IMR-90 (cell line): ENCODE data around the gene RNF32. TPM values are rescaled to one million over a fixed set of nuclear protein-coding genes. Genes with fewer than 3 reads are reported as not detected.

Experiments
- ATAC-seq: fragments of 200-7000 bp; cut with Tn5 transposase; 2 replicates; pipeline ENCODE4 v1.9.1; 2020; ENCODE audit warnings: low read depth, mild to moderate bottlenecking, moderate library complexity
- BruUV-seq: library from RNA; stranded (reverse); fragments of 400-500 nt; replicated peaks from 2 replicates; lab custom pipeline; 2021; lab: Mats Ljungman, UMichigan
- CTCF ChIA-PET: fragments of 300-600 bp; formaldehyde crosslinking; extraction: SDS; loops from one replicate; lab custom pipeline; 2021; ENCODE audit warnings: antibody characterized with exemption; lab: Yijun Ruan, JAX
- POLR2A ChIA-PET: fragments of 300-600 bp; sonication (Branson Sonifier 250); formaldehyde crosslinking; loops from one replicate; lab custom pipeline; 2022; ENCODE audit warnings: antibody characterized with exemption; ENCODE audit not compliant: unreplicated experiment; lab: Charles Lee
- DNase-seq: peaks from one replicate; pipeline ENCODE4 v3.0.0; 2013
- H2AFZ ChIP-seq: replicated peaks from 2 replicates; pipeline ENCODE3; 2013; ENCODE audit warnings: low read length, mild to moderate bottlenecking; ENCODE audit not compliant: poor library complexity
- H2AK5ac ChIP-seq: 2 replicates; pipeline ENCODE4 v1.6.1; 2013; ENCODE audit warnings: low read depth, low read length, inconsistent platforms
- H2AK9ac ChIP-seq: replicated peaks from 2 replicates; pipeline ENCODE3; 2013; ENCODE audit warnings: mild to moderate bottlenecking, low read depth, low read length, moderate library complexity; ENCODE audit not compliant: poor library complexity
- H2BK120ac ChIP-seq: 2 replicates; pipeline ENCODE4 v1.6.1; 2013; ENCODE audit warnings: low read depth, low read length, inconsistent platforms
- H2BK15ac ChIP-seq: 3 replicates; pipeline ENCODE4 v1.6.1; 2013; ENCODE audit warnings: low read depth, low read length, inconsistent platforms
- H2BK20ac ChIP-seq: 2 replicates; pipeline ENCODE4 v1.6.1; 2013; ENCODE audit warnings: low read depth, mild to moderate bottlenecking, inconsistent platforms, low read length, moderate library complexity
- H2BK5ac ChIP-seq: 2 replicates; pipeline ENCODE4 v1.6.1; 2013; ENCODE audit warnings: mild to moderate bottlenecking, low read depth, low read length, inconsistent platforms; ENCODE audit not compliant: poor library complexity, severe bottlenecking
- H3K14ac ChIP-seq: replicated peaks from 2 replicates; pipeline ENCODE4 v1.6.1; 2013; ENCODE audit warnings: low read depth, low read length, inconsistent platforms
- H3K18ac ChIP-seq: 2 replicates; pipeline ENCODE4 v1.6.1; 2013; ENCODE audit warnings: low read depth, low read length, control low read depth
- H3K23ac ChIP-seq: 2 replicates; pipeline ENCODE4 v1.6.1; 2013; ENCODE audit warnings: low read depth, low read length, inconsistent platforms
- H3K27ac ChIP-seq: 2 replicates; pipeline ENCODE4 v1.5.1; 2013; ENCODE audit warnings: mild to moderate bottlenecking, control low read depth, low read length; ENCODE audit not compliant: insufficient read depth
- H3K27me3 ChIP-seq: 2 replicates; pipeline ENCODE4 v1.6.1; 2013; ENCODE audit warnings: low read length; ENCODE audit not compliant: control insufficient read depth, insufficient read depth
- H3K36me3 ChIP-seq: 2 replicates; pipeline ENCODE4 v1.6.1; 2013; ENCODE audit warnings: low read length, mixed read lengths; ENCODE audit not compliant: control insufficient read depth, insufficient read depth
- H3K4ac ChIP-seq: 2 replicates; pipeline ENCODE4 v1.6.1; 2013; ENCODE audit warnings: low read depth, low read length, inconsistent platforms
- H3K4me1 ChIP-seq: 2 replicates; pipeline ENCODE4 v1.6.1; 2013; ENCODE audit warnings: low read length, mixed read lengths; ENCODE audit not compliant: control insufficient read depth, insufficient read depth
- H3K4me2 ChIP-seq: 2 replicates; pipeline ENCODE4 v1.6.1; 2013; ENCODE audit warnings: low read depth, mild to moderate bottlenecking, control low read depth, low read length, moderate library complexity
- H3K4me3 ChIP-seq: 2 replicates; pipeline ENCODE4 v1.5.1; 2013; ENCODE audit warnings: low read depth, mild to moderate bottlenecking, control low read depth, low read length, moderate library complexity; ENCODE audit not compliant: insufficient read depth
- H3K56ac ChIP-seq: 2 replicates; pipeline ENCODE4 v1.6.1; 2013; ENCODE audit warnings: low read length, inconsistent platforms; ENCODE audit not compliant: insufficient read depth; ENCODE audit errors: extremely low read depth
- H3K79me1 ChIP-seq, 2 experiments: 2 replicates each; pipeline ENCODE4 v1.6.1; 2013; ENCODE audit warnings: low read length in 2 of 2, inconsistent platforms in 1 of 2, low read depth in 1 of 2
- H3K9ac ChIP-seq: 2 replicates; pipeline ENCODE4 v1.6.1; 2013; ENCODE audit warnings: low read depth, low read length, control low read depth
- H3K9me1 ChIP-seq: 2 replicates; pipeline ENCODE4 v1.6.1; 2013; ENCODE audit warnings: low read length, inconsistent platforms; ENCODE audit not compliant: insufficient read depth
- H3K9me3 ChIP-seq: 2 replicates; pipeline ENCODE4 v1.6.1; 2013; ENCODE audit warnings: low read length; ENCODE audit not compliant: control insufficient read depth, insufficient read depth
- H4K20me1 ChIP-seq: 2 replicates; pipeline ENCODE4 v1.6.1; 2013; ENCODE audit warnings: low read length, inconsistent platforms; ENCODE audit not compliant: insufficient read depth
- H4K5ac ChIP-seq: 2 replicates; pipeline ENCODE4 v1.6.1; 2013; ENCODE audit warnings: mild to moderate bottlenecking, low read depth, low read length, control low read depth
- H4K8ac ChIP-seq, 2 experiments: 2 replicates each; pipeline ENCODE4 v1.6.1; 2013; ENCODE audit warnings: low read depth in 2 of 2, low read length in 2 of 2, control low read depth in 1 of 2, inconsistent platforms in 1 of 2
- H4K91ac ChIP-seq: 2 replicates; pipeline ENCODE4 v1.6.1; 2013; ENCODE audit warnings: low read depth, low read length, inconsistent platforms; ENCODE audit not compliant: insufficient read depth
- BHLHE40 ChIP-seq: fragments of 150-350 bp; IDR thresholded peaks from 2 replicates; pipeline ENCODE4 v1.6.1; 2016; ENCODE audit warnings: mild to moderate bottlenecking, low read depth, low read length
- CEBPB ChIP-seq: IDR thresholded peaks from 2 replicates; pipeline ENCODE4 v1.6.1; 2012; ENCODE audit warnings: low read depth, low read length, improper control_type of control experiment
- CHD1 ChIP-seq: IDR thresholded peaks from 2 replicates; pipeline ENCODE4 v1.6.1; 2012; ENCODE audit warnings: low read depth, low read length, improper control_type of control experiment
- FOS ChIP-seq: fragments of 150-350 bp; IDR thresholded peaks from 2 replicates; pipeline ENCODE4 v1.6.1; 2016; ENCODE audit warnings: low read depth, low read length
- MXI1 ChIP-seq: IDR thresholded peaks from 2 replicates; pipeline ENCODE4 v1.6.1; 2012; ENCODE audit warnings: low read depth, mild to moderate bottlenecking, low read length, moderate library complexity, borderline replicate concordance
- NFE2L2 ChIP-seq: fragments of 150-350 bp; IDR thresholded peaks from 2 replicates; pipeline ENCODE4 v1.6.1; 2016; ENCODE audit warnings: low read depth, mild to moderate bottlenecking, low read length
- POLR2A ChIP-seq: IDR thresholded peaks from 2 replicates; pipeline ENCODE4 v1.6.1; 2012; ENCODE audit warnings: mild to moderate bottlenecking, low read depth, low read length
- RAD21 ChIP-seq: IDR thresholded peaks from 2 replicates; pipeline ENCODE4 v1.6.1; 2012; ENCODE audit warnings: low read length, improper control_type of control experiment
- RCOR1 ChIP-seq: IDR thresholded peaks from 2 replicates; pipeline ENCODE4 v1.6.1; 2012; ENCODE audit warnings: mild to moderate bottlenecking, low read length, improper control_type of control experiment; ENCODE audit not compliant: insufficient replicate concordance
- WGBS, 2 experiments: methylation state at CpG; one replicate each; pipeline versions ENCODE4 v1.1.5 to v1.1.7; 2013; ENCODE audit warnings: missing lambda C conversion rate in 2 of 2; ENCODE audit not compliant: insufficient read length in 1 of 2; ENCODE audit errors: extremely low coverage in 2 of 2; 5-methylcytosine and 5-hydroxymethylcytosine counted together
- dilution Hi-C: fragments of 300-500 bp; cut with HindIII; formaldehyde crosslinking; loops from one replicate; pipeline ENCODE4 v1.14.3; 2018; ENCODE audit warnings: low sequenced_read_pairs; ENCODE audit not compliant: unreplicated experiment
- in situ Hi-C: fragments of 300-500 bp; cut with MboI; formaldehyde crosslinking; loops from 3 replicates; pipeline ENCODE4 v1.14.3; 2019; ENCODE audit warnings: low sequenced_read_pairs, inconsistent platforms, mixed read lengths
- intact Hi-C: fragments of 100-400 bp; cut with micrococcal nuclease; formaldehyde crosslinking; loops from 2 replicates; pipeline ENCODE4 v1.10.0; 2022
- polyA plus RNA-seq, 3 experiments: library from polyadenylated mRNA; depleted of rRNA; stranded (reverse); fragments of >200 nt; gene quantifications; 2 replicates each; pipeline ENCODE4 v1.2.3, GENCODE V29; 2012; ENCODE audit warnings: low replicate concordance in 1 of 3
- total RNA-seq: library from RNA; depleted of rRNA; stranded (reverse); fragments of >200 nt; gene quantifications from 2 replicates; pipeline ENCODE4 v1.2.3, GENCODE V29; 2012
- TF ChIP-seq, protein P1 (sequence below): fragments of 150-350 bp; IDR thresholded peaks from 2 replicates; pipeline ENCODE4 v1.6.1; 2016; ENCODE audit warnings: low read depth, mild to moderate bottlenecking, low read length, moderate library complexity, borderline replicate concordance

RNF32 gene
- total and polyA plus RNA-seq, 2 of the 4 experiments (the other 2 are of a cell fraction): 0.36 to 0.63 TPM

DNA sequence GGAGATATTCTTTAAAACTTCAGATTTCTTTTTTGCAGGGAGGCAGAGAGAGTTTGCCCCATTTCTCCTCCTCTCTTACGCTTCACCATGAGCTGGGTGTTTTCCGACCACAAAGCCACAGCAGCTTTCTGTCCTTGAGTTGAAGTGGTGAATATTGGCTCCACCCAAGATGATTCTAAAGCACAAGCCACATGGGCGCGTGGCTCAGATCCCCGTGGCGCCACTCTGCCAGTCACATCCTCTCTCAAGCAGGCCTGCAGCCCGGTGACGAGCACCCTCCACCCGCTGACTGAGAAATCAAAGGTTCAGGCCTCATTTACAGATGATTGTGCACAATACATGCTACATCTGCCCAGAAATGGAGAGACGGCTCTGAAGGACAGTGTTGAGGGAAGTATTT, 27.6 kb upstream of the RNF32 start:
- Histone ChIP-seq H3K9ac (no peak overlapping the region), H2BK15ac (no peak overlapping the region), H3K14ac (no peak overlapping the region), H4K5ac (no peak overlapping the region), H3K4ac (no peak overlapping the region), H3K27ac (no peak overlapping the region), H2AK9ac (no peak overlapping the region), H3K4me1 (no peaks in the 10 kb centered on the region), H3K27me3 (peaks cover 24% of the 10 kb centered on the region), H3K9me1 (no peaks in the 10 kb centered on the region), H2BK20ac (no peak overlapping the region), H2AFZ (no peak overlapping the region), H3K79me1 (no peaks in the 10 kb centered on the region), H4K91ac (no peak overlapping the region), H2AK5ac (no peak overlapping the region), H3K36me3 (no peaks in the 10 kb centered on the region), H2BK120ac (no peak overlapping the region), H2BK5ac (no peak overlapping the region), H3K56ac (no peak overlapping the region), H3K4me2 (no peak overlapping the region), H3K18ac (no peak overlapping the region), H3K9me3 (no peaks in the 10 kb centered on the region), H4K8ac (no peak overlapping the region), H4K20me1 (no peaks in the 10 kb centered on the region), H3K23ac (no peak overlapping the region), H3K4me3 (no peak overlapping the region)
- in situ Hi-C loops: no loop called here
- DNase-seq (no peak), ATAC-seq (no peak)
- intact Hi-C loops: no loop called here
- TF ChIP-seq RAD21 (no peak), CEBPB (no peak), BHLHE40 (no peak), FOS (no peak), RCOR1 (no peak), MXI1 (no peak), CHD1 (no peak), NFE2L2 (no peak), POLR2A (no peak)
- TF ChIP-seq, protein P1, sequence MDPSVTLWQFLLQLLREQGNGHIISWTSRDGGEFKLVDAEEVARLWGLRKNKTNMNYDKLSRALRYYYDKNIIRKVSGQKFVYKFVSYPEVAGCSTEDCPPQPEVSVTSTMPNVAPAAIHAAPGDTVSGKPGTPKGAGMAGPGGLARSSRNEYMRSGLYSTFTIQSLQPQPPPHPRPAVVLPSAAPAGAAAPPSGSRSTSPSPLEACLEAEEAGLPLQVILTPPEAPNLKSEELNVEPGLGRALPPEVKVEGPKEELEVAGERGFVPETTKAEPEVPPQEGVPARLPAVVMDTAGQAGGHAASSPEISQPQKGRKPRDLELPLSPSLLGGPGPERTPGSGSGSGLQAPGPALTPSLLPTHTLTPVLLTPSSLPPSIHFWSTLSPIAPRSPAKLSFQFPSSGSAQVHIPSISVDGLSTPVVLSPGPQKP: no peak
- ChIA-PET POLR2A (no interaction called here), CTCF (no interaction called here)
- WGBS, 2 experiments: 96% methylated on average over 4 of the region's 10 CpGs; no CpG with 5 or more reads in 1 of the 2 experiments
- dilution Hi-C loops: no loop called here
- BruUV-seq: no TSS peak
